H1 (cell line): ENCODE results near the gene KBTBD13. TPM values are rescaled to one million over a fixed set of nuclear protein-coding genes. Genes with fewer than 3 reads are reported as not detected.

ENCODE experiments used
- CTCF ChIA-PET: fragments of 300-600 bp; sonication (Branson Sonifier 250); formaldehyde crosslinking; loops from one replicate; lab custom pipeline; 2021; ENCODE audit not compliant: partially characterized antibody; lab: Charles Lee
- POLR2A ChIA-PET: fragments of 300-600 bp; sonication (Branson Sonifier 250); formaldehyde crosslinking; loops from one replicate; lab custom pipeline; 2021; ENCODE audit warnings: inconsistent platforms; ENCODE audit not compliant: partially characterized antibody; lab: Charles Lee
- DNase-seq, 2 experiments: peaks; one replicate each; pipeline versions ENCODE4 v3.0.0 to v3.0.0-alpha.2; 2010 to 2022; ENCODE audit warnings: low spot score in 2 of 2, low read depth in 1 of 2, mixed read lengths in 1 of 2
- FAIRE-seq: peaks from 2 replicates; lab custom pipeline; 2011; peaks lifted over from hg19 to GRCh38; lab: Jason Lieb, UNC
- H2AFZ ChIP-seq: 2 replicates; pipeline ENCODE4 v1.8.1; 2012; ENCODE audit warnings: low read length, inconsistent platforms
- H2AK5ac ChIP-seq: 2 replicates; pipeline ENCODE4 v1.6.1; 2013; ENCODE audit warnings: low read depth, low read length
- H2BK120ac ChIP-seq: replicated peaks from 2 replicates; pipeline ENCODE3; 2013; ENCODE audit warnings: low read depth, low read length, inconsistent platforms
- H2BK12ac ChIP-seq: 2 replicates; pipeline ENCODE4 v1.6.1; 2013; ENCODE audit warnings: low read depth, low read length
- H2BK15ac ChIP-seq: 2 replicates; pipeline ENCODE4 v1.6.1; 2013; ENCODE audit warnings: low read length
- H2BK20ac ChIP-seq: 2 replicates; pipeline ENCODE4 v1.6.1; 2013; ENCODE audit warnings: low read length
- H2BK5ac ChIP-seq: 2 replicates; pipeline ENCODE4 v1.6.1; 2013; ENCODE audit warnings: low read depth, low read length
- H3K14ac ChIP-seq: 2 replicates; pipeline ENCODE4 v1.6.1; 2013; ENCODE audit warnings: inconsistent platforms; ENCODE audit not compliant: insufficient read length
- H3K18ac ChIP-seq: 2 replicates; pipeline ENCODE4 v1.6.1; 2013; ENCODE audit warnings: low read length; ENCODE audit errors: extremely low read depth
- H3K23ac ChIP-seq: 2 replicates; pipeline ENCODE4 v1.6.1; 2013; ENCODE audit warnings: inconsistent platforms; ENCODE audit not compliant: insufficient read length
- H3K23me2 ChIP-seq: 2 replicates; pipeline ENCODE4 v1.6.1; 2013; ENCODE audit warnings: low read depth, low read length
- H3K27ac ChIP-seq: 2 replicates; pipeline ENCODE4 v1.6.1; 2011; ENCODE audit warnings: low read depth, low read length, inconsistent platforms
- H3K27me3 ChIP-seq, 4 experiments: replicated peaks in 1 of 4; 1 replicate in 1 of 4; 2 replicates in 3 of 4; pipeline versions ENCODE4 v1.6.1 to v1.8.1; 2011 to 2013; ENCODE audit warnings: low read length in 3 of 4, mild to moderate bottlenecking in 3 of 4, inconsistent platforms in 2 of 4, mixed read lengths in 2 of 4, moderate library complexity in 1 of 4; ENCODE audit not compliant: control insufficient read depth in 3 of 4, insufficient read depth in 3 of 4; ENCODE audit errors: extremely low read depth in 1 of 4
- H3K36me3 ChIP-seq, 4 experiments: 2 replicates each; pipeline versions ENCODE4 v1.6.1 to v1.8.1; 2011 to 2013; ENCODE audit warnings: mild to moderate bottlenecking in 4 of 4, low read length in 3 of 4, moderate library complexity in 2 of 4, control low read depth in 1 of 4, inconsistent platforms in 1 of 4; ENCODE audit not compliant: insufficient read depth in 4 of 4, control insufficient read depth in 2 of 4
- H3K4ac ChIP-seq: replicated peaks from 2 replicates; pipeline ENCODE3; 2013; ENCODE audit warnings: low read length, low read depth, mixed read lengths, inconsistent platforms; ENCODE audit not compliant: insufficient read length
- H3K4me1 ChIP-seq, 4 experiments: replicated peaks in 1 of 4; 1 replicate in 1 of 4; 2 replicates in 3 of 4; pipeline versions ENCODE4 v1.6.1 to v1.8.1; 2011 to 2013; ENCODE audit warnings: low read length in 3 of 4, inconsistent platforms in 2 of 4, mixed read lengths in 1 of 4; ENCODE audit not compliant: insufficient read depth in 4 of 4, control insufficient read depth in 3 of 4
- H3K4me2 ChIP-seq, 2 experiments: 2 replicates each; pipeline versions ENCODE4 v1.6.1 to v1.8.1; 2011 to 2013; ENCODE audit warnings: low read depth in 2 of 2, low read length in 2 of 2, control low read depth in 1 of 2, inconsistent platforms in 1 of 2, mild to moderate bottlenecking in 1 of 2; ENCODE audit not compliant: insufficient read depth in 1 of 2
- H3K4me3 ChIP-seq, 4 experiments: fragments of 200-600, 300-600 bp in 1 of 4; sonication (generic), shearing (Covaris generic), sonication (Bioruptor Twin) in 1 of 4; 2 replicates each; pipeline versions ENCODE4 v1.5.1 to v1.8.1; 2011 to 2016; ENCODE audit warnings: low read length in 4 of 4, low read depth in 3 of 4, control low read depth in 2 of 4, inconsistent platforms in 2 of 4, mild to moderate bottlenecking in 2 of 4, mixed read lengths in 1 of 4, moderate library complexity in 1 of 4; ENCODE audit not compliant: insufficient read depth in 2 of 4; ENCODE audit errors: extremely low read depth in 1 of 4
- H3K56ac ChIP-seq: replicated peaks from 2 replicates; pipeline ENCODE3; 2013; ENCODE audit warnings: low read depth, mild to moderate bottlenecking, mixed read lengths, low read length, inconsistent platforms; ENCODE audit not compliant: insufficient read length
- H3K79me1 ChIP-seq: 2 replicates; pipeline ENCODE4 v1.6.1; 2013; ENCODE audit warnings: low read depth, low read length, control low read depth
- H3K79me2 ChIP-seq, 2 experiments: 2 replicates each; pipeline versions ENCODE4 v1.6.1 to v1.8.1; 2012 to 2013; ENCODE audit warnings: low read length in 2 of 2, mild to moderate bottlenecking in 2 of 2, inconsistent platforms in 1 of 2; ENCODE audit not compliant: insufficient read depth in 2 of 2, control insufficient read depth in 1 of 2
- H3K9ac ChIP-seq, 4 experiments: replicated peaks in 1 of 4; 1 replicate in 1 of 4; 2 replicates in 3 of 4; pipeline versions ENCODE4 v1.6.1 to v1.8.1; 2011 to 2013; ENCODE audit warnings: low read depth in 3 of 4, low read length in 3 of 4, control low read depth in 2 of 4, mild to moderate bottlenecking in 2 of 4, moderate library complexity in 2 of 4, inconsistent platforms in 1 of 4; ENCODE audit errors: extremely low read depth in 1 of 4
- H3K9me3 ChIP-seq, 2 experiments: 2 replicates each; pipeline versions ENCODE4 v1.6.1 to v1.8.1; 2012 to 2013; ENCODE audit warnings: mild to moderate bottlenecking in 2 of 2, moderate library complexity in 2 of 2, control low read depth in 1 of 2, inconsistent platforms in 1 of 2, low read depth in 1 of 2, low read length in 1 of 2, mixed read lengths in 1 of 2; ENCODE audit not compliant: insufficient read depth in 2 of 2
- H4K20me1 ChIP-seq, 2 experiments: replicated peaks in 1 of 2; 2 replicates each; pipeline versions ENCODE3 to v1.8.1; 2011 to 2013; ENCODE audit warnings: inconsistent platforms in 2 of 2, low read length in 2 of 2, mild to moderate bottlenecking in 1 of 2; ENCODE audit not compliant: insufficient read depth in 2 of 2, control insufficient read depth in 1 of 2
- H4K5ac ChIP-seq: 2 replicates; pipeline ENCODE4 v1.6.1; 2013; ENCODE audit warnings: low read length, low read depth, mixed read lengths, inconsistent platforms; ENCODE audit not compliant: insufficient read length
- H4K8ac ChIP-seq: 2 replicates; pipeline ENCODE4 v1.8.0; 2013; ENCODE audit warnings: mild to moderate bottlenecking, moderate library complexity, low read length, inconsistent platforms; ENCODE audit not compliant: insufficient read depth; ENCODE audit errors: extremely low read depth
- H4K91ac ChIP-seq: replicated peaks from 2 replicates; pipeline ENCODE3; 2013; ENCODE audit warnings: low read length, mixed read lengths, inconsistent platforms; ENCODE audit not compliant: insufficient read length
- ASH2L ChIP-seq: fragments of 200-600, 300-600 bp; sonication (generic); IDR thresholded peaks from one replicate; pipeline ENCODE4 v1.7.1; 2017; ENCODE audit warnings: low read length
- CHD2 ChIP-seq: IDR thresholded peaks from 2 replicates; pipeline ENCODE4 v1.6.1; 2012; ENCODE audit warnings: low read length, improper control_type of control experiment
- EGR1 ChIP-seq: IDR thresholded peaks from 2 replicates; pipeline ENCODE4 v1.6.1; 2011; ENCODE audit warnings: low read depth, low read length, borderline replicate concordance
- EP300 ChIP-seq, 2 experiments: IDR thresholded peaks; 1 replicate in 1 of 2; 2 replicates in 1 of 2; pipeline ENCODE4 v1.6.1; 2011 to 2012; ENCODE audit warnings: low read depth in 2 of 2, low read length in 2 of 2, mild to moderate bottlenecking in 2 of 2, borderline replicate concordance in 1 of 2, inconsistent platforms in 1 of 2, moderate library complexity in 1 of 2
- GABPA ChIP-seq: IDR thresholded peaks from 2 replicates; pipeline ENCODE4 v1.6.1; 2011; ENCODE audit warnings: mild to moderate bottlenecking, low read length, moderate library complexity, borderline replicate concordance; ENCODE audit not compliant: insufficient read depth
- RXRA ChIP-seq: IDR thresholded peaks from 2 replicates; pipeline ENCODE4 v1.6.1; 2011; ENCODE audit warnings: low read depth, mild to moderate bottlenecking, low read length, moderate library complexity; ENCODE audit not compliant: insufficient read depth
- SIN3A ChIP-seq, 2 experiments: IDR thresholded peaks in 1 of 2; conservative IDR thresholded peaks in 1 of 2; 2 replicates each; pipeline ENCODE4 v1.6.1; 2011 to 2012; ENCODE audit warnings: low read length in 2 of 2, improper control_type of control experiment in 1 of 2, low read depth in 1 of 2, mild to moderate bottlenecking in 1 of 2
- SP4 ChIP-seq: IDR thresholded peaks from 2 replicates; pipeline ENCODE4 v1.6.1; 2012; ENCODE audit warnings: low read length, inconsistent platforms
- SRF ChIP-seq: IDR thresholded peaks from 2 replicates; pipeline ENCODE4 v1.6.1; 2011; ENCODE audit warnings: mild to moderate bottlenecking, low read depth, low read length, moderate library complexity
- TAF7 ChIP-seq: optimal IDR thresholded peaks from 2 replicates; pipeline ENCODE3; 2011; ENCODE audit warnings: low read depth, mild to moderate bottlenecking, inconsistent platforms, low read length, moderate library complexity, borderline replicate concordance
- ZNF274 ChIP-seq: IDR thresholded peaks from 2 replicates; pipeline ENCODE4 v1.7.0; 2012; ENCODE audit warnings: low read length, borderline replicate concordance; ENCODE audit errors: extremely low read depth
- WGBS, 2 experiments: shearing (Covaris generic) in 1 of 2; methylation state at CpG; one replicate each; pipeline versions ENCODE4 v1.1.6 to v1.1.7; 2013 to 2015; ENCODE audit warnings: low lambda C conversion rate in 2 of 2, mixed read lengths in 2 of 2, inconsistent platforms in 1 of 2, low coverage in 1 of 2, missing lambda C conversion rate in 1 of 2; ENCODE audit not compliant: insufficient replicate concordance in 2 of 2, insufficient coverage in 1 of 2, insufficient read length in 1 of 2; ENCODE audit errors: extremely low coverage in 1 of 2, missing lambda C conversion rate in 1 of 2; 5-methylcytosine and 5-hydroxymethylcytosine counted together
- polyA plus RNA-seq, 7 experiments: library from polyadenylated mRNA; depleted of rRNA in 3 of 7; stranded (reverse) in 5 of 7; unstranded in 2 of 7; fragments of >200 nt in 5 of 7; fragments of 200-250 nt in 2 of 7; gene quantifications; 1 replicate in 5 of 7; 2 replicates in 1 of 7; 4 replicates in 1 of 7; pipeline versions ENCODE4 v1.2.1 to v1.2.3, GENCODE V29; 2011 to 2013; ENCODE audit warnings: missing spikeins in 2 of 7, mixed read lengths in 2 of 7
- total RNA-seq: library from RNA; stranded (reverse); fragmentation: NEBNext Ultra II Directional; extraction: Animal tissue kit (Norgen Biotek cat#: 25700); gene quantifications from 2 replicates; pipeline ENCODE4 v1.2.1, GENCODE V29; 2021

Gene KBTBD13
- total and polyA plus RNA-seq, 2 of the 8 experiments (the other 6 are each of a cell fraction or from before 2014, with no cell fraction given), result not detected

- Histone ChIP-seq H2AK5ac (no peak overlapping the region), H3K27me3 (peaks cover 0 to 11% (median 5%) of the 10 kb centered on the region in 4 experiments; a peak in 3 of 7 replicates), H3K9me3 (no peaks in the 10 kb centered on the region), H3K23ac (no peak overlapping the region), H3K79me2 (no peaks in the 10 kb centered on the region), H2BK12ac (no peak overlapping the region), H3K27ac (no peak overlapping the region), H3K56ac (no peak overlapping the region), H2BK120ac (no peak overlapping the region), H3K4me2 (peak overlapping the region; percentile 72 to 98; a peak in 3 of 4 replicates), H4K8ac (no peak overlapping the region), H3K23me2 (peaks cover 5% of the 10 kb centered on the region; the same call in 1 of the 2 replicates), H4K91ac (no peak overlapping the region), H2BK20ac (no peak overlapping the region), H3K36me3 (no peaks in the 10 kb centered on the region), H3K4ac (no peak overlapping the region), H3K9ac (no peak overlapping the region)
- no peak for DNase-seq
- POLR2A ChIA-PET, result interaction anchor here (0.7 to 1.8 kb wide), 8 partner anchors 9 to 1610 kb away, joined by 3 to 7 read pairs (median 4); partner anchors contain the start of genes CLPX and RNU5B-1
- TF ChIP-seq SP4 (no peak), EP300 (IDR thresholded peaks at IDR 0.05; ENCODE audit: borderline replicate concordance in 1 of 2, low read depth in 2 of 2, low read length in 2 of 2) (no peak), CHD2 (no peak), TAF7 (no peak), GABPA (no peak), RXRA (no peak), SIN3A (conservative IDR thresholded peaks at IDR 0.05 in 1 of 2, IDR thresholded peaks at IDR 0.05 in 1 of 2; ENCODE audit: low read depth in 1 of 2, low read length in 2 of 2) (no peak), ASH2L (no peak), EGR1 (no peak), SRF (no peak), ZNF274 (no peak)
- TF ChIP-seq, all 59 proteins: peak for 0
- peak; percentile 7 for FAIRE-seq
- H4K20me1 ChIP-seq, result no peaks in the 10 kb centered on the region
- peak overlapping the region in 2 of 4 experiments; percentile 36 to 67; a peak in 5 of 8 replicates for H3K4me3 ChIP-seq
- H2AFZ ChIP-seq, result no peak overlapping the region
- WGBS, 2 experiments, result 82% methylated on average over 3 of the region's 3 CpGs; no CpG with 5 or more reads in 1 of the 2 experiments
- CTCF ChIA-PET, result interaction anchor here (0.6 to 9.6 kb wide), 11 partner anchors 8 to 68 kb away, joined by 3 to 259 read pairs (median 23); partner anchors contain the start of genes KBTBD13 and RASL12
- no peak overlapping the region for H3K18ac ChIP-seq
- H2BK15ac ChIP-seq, result no peak overlapping the region
- H3K14ac ChIP-seq, result no peak overlapping the region
- H2BK5ac ChIP-seq, result no peak overlapping the region
- no peaks in the 10 kb centered on the region for H3K79me1 ChIP-seq
- H3K4me1 ChIP-seq, result peaks cover 0 to 2% (median 0%) of the 10 kb centered on the region in 4 experiments; a peak in 2 of 7 replicates
- H4K5ac ChIP-seq, result no peak overlapping the region
Measured at GRCh38 chr15:65102912-65103311, 26.4 kb downstream of the KBTBD13 start.
